Spleen (tissue), 11 donors: ENCODE measurements around the gene RAB3IL1. TPM values are rescaled to one million over a fixed set of nuclear protein-coding genes. Genes with fewer than 3 reads are reported as not detected.

Source experiments
- DNase-seq: peaks from one replicate; pipeline ENCODE4 v3.0.0-alpha.2; 2020
- H3K27ac ChIP-seq, 8 donors: fragments of 200-600 bp; sonication (generic) in 7 of 8; 1 replicate in 4 of 8; 2 replicates in 4 of 8; pipeline versions ENCODE4 v1.5.0 to v1.8.0; 2016 to 2021; ENCODE audit warnings: inconsistent platforms in 4 of 8, mild to moderate bottlenecking in 4 of 8, moderate library complexity in 1 of 8
- H3K27me3 ChIP-seq, 7 donors: fragments of 200-600 bp; sonication (generic) in 6 of 7; replicated peaks in 1 of 7; 1 replicate in 4 of 7; 2 replicates in 3 of 7; pipeline versions ENCODE4 v1.5.0 to v1.8.0; 2016 to 2021; ENCODE audit warnings: inconsistent platforms in 3 of 7, mild to moderate bottlenecking in 1 of 7
- H3K36me3 ChIP-seq, 6 donors: fragments of 200-600 bp; sonication (generic) in 5 of 6; 1 replicate in 4 of 6; 2 replicates in 2 of 6; pipeline versions ENCODE4 v1.5.0 to v1.8.0; 2016 to 2021; ENCODE audit warnings: inconsistent platforms in 2 of 6
- H3K4me1 ChIP-seq, 6 donors: fragments of 200-600 bp; sonication (generic) in 5 of 6; 1 replicate in 3 of 6; 2 replicates in 3 of 6; pipeline versions ENCODE4 v1.5.0 to v1.8.0; 2016 to 2021; ENCODE audit warnings: inconsistent platforms in 3 of 6
- H3K4me3 ChIP-seq, 8 donors: fragments of 200-600 bp; sonication (generic) in 7 of 8; 1 replicate in 4 of 8; 2 replicates in 4 of 8; pipeline versions ENCODE4 v1.5.0 to v1.8.0; 2016 to 2021; ENCODE audit warnings: inconsistent platforms in 4 of 8, mild to moderate bottlenecking in 4 of 8, moderate library complexity in 2 of 8
- H3K9me3 ChIP-seq, 8 donors: fragments of 200-600 bp; sonication (generic) in 7 of 8; 1 replicate in 4 of 8; 2 replicates in 4 of 8; pipeline versions ENCODE4 v1.5.0 to v1.8.0; 2016 to 2021; ENCODE audit warnings: inconsistent platforms in 4 of 8
- CTCF ChIP-seq, 11 experiments: fragments of 200-600 bp in 7 of 11; fragments of 450-650 bp in 4 of 11; sonication (generic) in 4 of 11; IDR thresholded peaks in 8 of 11; conservative IDR thresholded peaks in 3 of 11; 1 replicate in 7 of 11; 2 replicates in 4 of 11; pipeline versions ENCODE4 v1.4.0 to v1.8.0; 2016 to 2021; ENCODE audit warnings: antibody characterized with exemption in 11 of 11, inconsistent platforms in 4 of 11, mild to moderate bottlenecking in 1 of 11
- POLR2A ChIP-seq, 3 donors: fragments of 450-650 bp; IDR thresholded peaks; one replicate each; pipeline ENCODE4 v1.5.1; 2017; ENCODE audit warnings: antibody characterized with exemption in 3 of 3, mild to moderate bottlenecking in 1 of 3
- POLR2AphosphoS5 ChIP-seq, 3 donors: sonication (generic); formaldehyde crosslinking; IDR thresholded peaks; one replicate each; pipeline ENCODE4 v1.5.1; 2017; ENCODE audit warnings: antibody characterized with exemption in 3 of 3
- WGBS, 5 donors: extraction: QIAGEN DNeasy Blood & Tissue Kit in 3 of 5; methylation state at CpG; one replicate each; pipeline versions ENCODE4 v1.1.5 to v1.1.7; 2013 to 2018; 5-methylcytosine and 5-hydroxymethylcytosine counted together
- intact Hi-C: fragments of 100-400 bp; cut with DNase I; formaldehyde crosslinking; loops from one replicate; pipeline ENCODE4 v1.15.0; 2023; ENCODE audit warnings: low total_unique reads
- polyA plus RNA-seq, 3 donors: library from polyadenylated mRNA; stranded (reverse); fragments of 200-250 nt; gene quantifications; one replicate each; pipeline ENCODE4 v1.2.1, GENCODE V29; 2013
- total RNA-seq, 7 donors: library from RNA; depleted of rRNA in 3 of 7; stranded (reverse); fragments of >200 nt in 3 of 7; fragmentation: NEBNext Ultra II Directional in 4 of 7; extraction: Animal tissue kit (Norgen Biotek cat#: 25700) in 4 of 7; gene quantifications; one replicate each; pipeline versions ENCODE4 v1.1.0 to v1.2.1, GENCODE V29; 2016 to 2021
- donor health status: healthy with polysubstance abuse.
- donor health status: DM: no; HTN: no; CAD: no; lungs with moderate emphysema.
- donor health status: DM: no; HTN: no; CAD: no.
- donor health status: Bipolar disorder and iron deficiency.
- donor health status: healthy.
- donor health status: DM: no; HTN: no; CAD: no.
- donor health status: DM: yes; HTN: yes; CAD: no.

Gene RAB3IL1
- total and polyA plus RNA-seq, 10 donors: 6.5 to 57.1 (median 34.6) TPM

- Histone ChIP-seq H3K27ac (peak overlapping the region in 5 of 8 donors; percentile 46 to 82 (median 77)), H3K9me3 (no peaks in the 10 kb centered on the region), H3K27me3 (peaks cover 0 to 48% (median 22%) of the 10 kb centered on the region in 7 donors), H3K4me1 (peaks cover 2 to 72% (median 51%) of the 10 kb centered on the region in 6 donors), H3K4me3 (no peak overlapping the region), H3K36me3 (no peaks in the 10 kb centered on the region)
- TF ChIP-seq POLR2AphosphoS5 (IDR thresholded peaks at IDR 0.05): no peak
- no peak for TF ChIP-seq CTCF (IDR thresholded peaks at IDR 0.05 in 8 of 11, conservative IDR thresholded peaks at IDR 0.05 in 3 of 11)
- TF ChIP-seq POLR2A (IDR thresholded peaks at IDR 0.05): no peak
- intact Hi-C loops: no loop called here
- WGBS, 5 donors: 79 to 89% (median 84%) methylated on average over 8 to 13 of the region's 13 CpGs
- peak; percentile 69 for DNase-seq
These were observed 2.6 kb upstream of the RAB3IL1 start for GRCh38 chr11:61919705-61920631.

- Histone ChIP-seq H3K4me3 (no peak overlapping the region), H3K27ac (peak overlapping the region in 5 of 8 donors; percentile 46 to 82 (median 77)), H3K27me3 (peaks cover 0 to 51% (median 22%) of the 10 kb centered on the region in 7 donors), H3K4me1 (peaks cover 2 to 74% (median 53%) of the 10 kb centered on the region in 6 donors), H3K9me3 (no peaks in the 10 kb centered on the region), H3K36me3 (no peaks in the 10 kb centered on the region)
- DNase-seq: peak; percentile 68
- no peak for TF ChIP-seq POLR2A (IDR thresholded peaks at IDR 0.05)
- TF ChIP-seq CTCF (IDR thresholded peaks at IDR 0.05 in 8 of 11, conservative IDR thresholded peaks at IDR 0.05 in 3 of 11): no peak
- TF ChIP-seq POLR2AphosphoS5 (IDR thresholded peaks at IDR 0.05): no peak
- intact Hi-C loops: no loop called here
- WGBS, 5 donors: 69 to 78% (median 76%) methylated on average over 5 to 6 of the region's 6 CpGs
These were observed 1.8 kb upstream of the RAB3IL1 start for GRCh38 chr11:61918938-61919704.

GRCh38 chr11:61918251-61918937 is 1.0 kb upstream of the RAB3IL1 start:
- 75 to 84% (median 78%) methylated on average over 13 to 14 of the region's 14 CpGs for WGBS, 5 donors
- Histone ChIP-seq H3K4me3 (peak overlapping the region in 2 of 8 donors; percentile 66 to 79), H3K9me3 (no peaks in the 10 kb centered on the region), H3K27me3 (peaks cover 0 to 51% (median 22%) of the 10 kb centered on the region in 7 donors), H3K27ac (peak overlapping the region in 6 of 8 donors; percentile 46 to 82 (median 75)), H3K4me1 (peaks cover 2 to 73% (median 50%) of the 10 kb centered on the region in 6 donors), H3K36me3 (no peaks in the 10 kb centered on the region)
- TF ChIP-seq POLR2AphosphoS5 (IDR thresholded peaks at IDR 0.05): no peak
- TF ChIP-seq CTCF (IDR thresholded peaks at IDR 0.05 in 8 of 11, conservative IDR thresholded peaks at IDR 0.05 in 3 of 11): no peak
- no peak for TF ChIP-seq POLR2A (IDR thresholded peaks at IDR 0.05)
- DNase-seq: no peak
- intact Hi-C loops: no loop called here
